ENCODE data around the gene ELAC2. TPM values are rescaled to one million over a fixed set of nuclear protein-coding genes. Genes with fewer than 3 reads are reported as not detected.

The ELAC2 gene
- polyA plus RNA-seq (ENCODE audit: insufficient read length) = 45.8 TPM

- peak; percentile 99 for DNase-seq
These were observed at the start of gene ELAC2 for GRCh38 chr17:13017655-13018459. Gene ELAC2 (minus strand): TSS chr17:13018027. CDS start chr17:13017947, 80 bp downstream.

GRCh38 chr17:13065032-13065431 is 47.2 kb upstream of the ELAC2 start:
- no peak for DNase-seq

GRCh38 chr17:13055131-13055530 is 37.3 kb upstream of the ELAC2 start:
- no peak for DNase-seq

- no peak for DNase-seq
These were observed 36.8 kb upstream of the ELAC2 start for GRCh38 chr17:13054666-13055065.

- peak; percentile 52 for DNase-seq
These were observed 34.1 kb upstream of the ELAC2 start for GRCh38 chr17:13051915-13052314.

GRCh38 chr17:13047011-13047606 is 29.3 kb upstream of the ELAC2 start:
- DNase-seq = no peak

GRCh38 chr17:13046361-13046760 is 28.5 kb upstream of the ELAC2 start:
- no peak for DNase-seq

- DNase-seq = peak; percentile 50
These were observed 26.8 kb upstream of the ELAC2 start for GRCh38 chr17:13044572-13045065.

GRCh38 chr17:13038931-13039665 is 21.3 kb upstream of the ELAC2 start:
- DNase-seq = no peak

- DNase-seq = no peak
These were observed 18.9 kb upstream of the ELAC2 start for GRCh38 chr17:13036751-13037150.

GRCh38 chr17:13035420-13035819 is 17.6 kb upstream of the ELAC2 start:
- DNase-seq = no peak

- DNase-seq = peak; percentile 28
These were observed 14.0 kb upstream of the ELAC2 start for GRCh38 chr17:13031718-13032350.

- DNase-seq = peak; percentile 69
These were observed 12.9 kb upstream of the ELAC2 start for GRCh38 chr17:13030459-13031300.

GRCh38 chr17:13030056-13030455 is 12.2 kb upstream of the ELAC2 start:
- DNase-seq = no peak

- DNase-seq = no peak
These were observed 11.5 kb upstream of the ELAC2 start for GRCh38 chr17:13029340-13029739.

- no peak for DNase-seq
These were observed 9.4 kb upstream of the ELAC2 start for GRCh38 chr17:13027246-13027645.

- DNase-seq = no peak
These were observed 7.9 kb upstream of the ELAC2 start for GRCh38 chr17:13025687-13026086.

GRCh38 chr17:13025258-13025627 is 7.4 kb upstream of the ELAC2 start:
- no peak for DNase-seq

GRCh38 chr17:13024526-13025257 is 6.9 kb upstream of the ELAC2 start:
- peak; percentile 74 for DNase-seq

- DNase-seq = no peak
These were observed 6.2 kb upstream of the ELAC2 start for GRCh38 chr17:13024016-13024415.

Data from hindlimb muscle (tissue), 1 donor.